Measurements from ENCODE around the gene C10orf71.

C10orf71 gene

GRCh38 chr10:49364747-49365146, 65.8 kb downstream of the C10orf71 start:
- H3F3A ChIP-seq (ENCODE audit: insufficient read depth, low read length), result no peaks in the 10 kb centered on the region
- no peak overlapping the region for H2AFZ ChIP-seq (ENCODE audit: low read length)
- H3K27ac ChIP-seq (ENCODE audit: low read depth, low read length, poor library complexity, severe bottlenecking), result no peak overlapping the region
- no peaks in the 10 kb centered on the region for H3K9me3 ChIP-seq (ENCODE audit: low read length)
- no peaks in the 10 kb centered on the region for H4K20me1 ChIP-seq (ENCODE audit: insufficient read depth, low read length)
- H3K4me2 ChIP-seq (ENCODE audit: low read length), result no peak overlapping the region
- no peak overlapping the region for H3K4me3 ChIP-seq (ENCODE audit: low read depth, low read length, poor library complexity, severe bottlenecking)
- no peak for TF ChIP-seq EZH2 (IDR thresholded peaks at IDR 0.05; ENCODE audit: borderline replicate concordance, low read length)
- TF ChIP-seq CTCF (IDR thresholded peaks at IDR 0.05; ENCODE audit: low read length), result no peak
- no peaks in the 10 kb centered on the region for H3K4me1 ChIP-seq (ENCODE audit: insufficient read depth, low read length, severe bottlenecking)
- no peaks in the 10 kb centered on the region for H3K79me2 ChIP-seq (ENCODE audit: insufficient read depth, low read length)
- no peak overlapping the region for H3K9ac ChIP-seq (ENCODE audit: low read length)
- no peaks in the 10 kb centered on the region for H3K9me2 ChIP-seq (ENCODE audit: low read depth, low read length)
- no peaks in the 10 kb centered on the region for H3K27me3 ChIP-seq (ENCODE audit: insufficient read depth, low read length)
- no peaks in the 10 kb centered on the region for H3K36me3 ChIP-seq (ENCODE audit: insufficient read depth, low read length)

GRCh38 chr10:49365275-49365674, 66.3 kb downstream of the C10orf71 start:
- H4K20me1 ChIP-seq (ENCODE audit: insufficient read depth, low read length), result no peaks in the 10 kb centered on the region

GRCh38 chr10:49365675-49366415, 66.9 kb downstream of the C10orf71 start:
- H3K79me2 ChIP-seq (ENCODE audit: insufficient read depth, low read length), result no peaks in the 10 kb centered on the region
- H3K9me2 ChIP-seq (ENCODE audit: low read depth, low read length), result no peaks in the 10 kb centered on the region
- no peak overlapping the region for H3K4me3 ChIP-seq (ENCODE audit: low read depth, low read length, poor library complexity, severe bottlenecking)
- H3K9me3 ChIP-seq (ENCODE audit: low read length), result no peaks in the 10 kb centered on the region
- no peak overlapping the region for H3K27ac ChIP-seq (ENCODE audit: low read depth, low read length, poor library complexity, severe bottlenecking)
- H3K9ac ChIP-seq (ENCODE audit: low read length), result no peak overlapping the region
- no peaks in the 10 kb centered on the region for H3K36me3 ChIP-seq (ENCODE audit: insufficient read depth, low read length)
- no peaks in the 10 kb centered on the region for H4K20me1 ChIP-seq (ENCODE audit: insufficient read depth, low read length)
- TF ChIP-seq EZH2 (IDR thresholded peaks at IDR 0.05; ENCODE audit: borderline replicate concordance, low read length), result no peak
- no peak for TF ChIP-seq CTCF (IDR thresholded peaks at IDR 0.05; ENCODE audit: low read length)
- no peaks in the 10 kb centered on the region for H3F3A ChIP-seq (ENCODE audit: insufficient read depth, low read length)
- no peak overlapping the region for H2AFZ ChIP-seq (ENCODE audit: low read length)
- H3K4me1 ChIP-seq (ENCODE audit: insufficient read depth, low read length, severe bottlenecking), result no peaks in the 10 kb centered on the region
- H3K4me2 ChIP-seq (ENCODE audit: low read length), result no peak overlapping the region
- no peaks in the 10 kb centered on the region for H3K27me3 ChIP-seq (ENCODE audit: insufficient read depth, low read length)

More at GRCh38 chr10:49365275-49365674, 66.3 kb downstream of the C10orf71 start:
- Histone ChIP-seq H3K9ac (ENCODE audit: low read length) (no peak overlapping the region), H3K9me2 (ENCODE audit: low read depth, low read length) (no peaks in the 10 kb centered on the region), H3K9me3 (ENCODE audit: low read length) (no peaks in the 10 kb centered on the region), H3K27ac (ENCODE audit: low read depth, low read length, poor library complexity, severe bottlenecking) (no peak overlapping the region), H3K4me3 (ENCODE audit: low read depth, low read length, poor library complexity, severe bottlenecking) (no peak overlapping the region), H3K36me3 (ENCODE audit: insufficient read depth, low read length) (no peaks in the 10 kb centered on the region), H2AFZ (ENCODE audit: low read length) (no peak overlapping the region), H3K79me2 (ENCODE audit: insufficient read depth, low read length) (no peaks in the 10 kb centered on the region), H3K4me1 (ENCODE audit: insufficient read depth, low read length, severe bottlenecking) (no peaks in the 10 kb centered on the region), H3K27me3 (ENCODE audit: insufficient read depth, low read length) (no peaks in the 10 kb centered on the region), H3K4me2 (ENCODE audit: low read length) (no peak overlapping the region), H3F3A (ENCODE audit: insufficient read depth, low read length) (no peaks in the 10 kb centered on the region)
- TF ChIP-seq EZH2 (IDR thresholded peaks at IDR 0.05; ENCODE audit: borderline replicate concordance, low read length) (no peak), CTCF (IDR thresholded peaks at IDR 0.05; ENCODE audit: low read length) (no peak)

All from OCI-LY1 (cell line).